PC-3 (cell line): Measurements from ENCODE around the gene TPST1.

ENCODE experiments used
- CTCF ChIP-seq: fragments of 300-600 bp; sonication (generic); conservative IDR thresholded peaks from 2 replicates; pipeline ENCODE4 v1.5.1; 2017; ENCODE audit warnings: antibody characterized with exemption, low read depth, mild to moderate bottlenecking, low read length
- EZH2 ChIP-seq: fragments of 300-600 bp; sonication (generic); IDR thresholded peaks from one replicate; pipeline ENCODE4 v1.6.1; 2017; ENCODE audit warnings: antibody characterized with exemption, mild to moderate bottlenecking, low read length; ENCODE audit not compliant: unreplicated experiment

- TF ChIP-seq CTCF (no peak), EZH2 (no peak)
Observed at GRCh38 chr7:66246554-66247171, 41.5 kb downstream of the TPST1 start.
